Right cardiac atrium (tissue), 5 donors: ENCODE measurements around the gene FAM200A. TPM values are rescaled to one million over a fixed set of nuclear protein-coding genes. Genes with fewer than 3 reads are reported as not detected.
"Not testable (repeated sequence)": the region's sequence is repeated elsewhere in the genome, so short reads cannot be mapped to it uniquely, and the experiment has no call there.

ENCODE experiments used
- ATAC-seq, 2 donors: fragments of 200-7000 bp; cut with Tn5 transposase; one replicate each; pipeline versions ENCODE4 v1.8.0 to v1.9.1; 2020; ENCODE audit warnings: moderate library complexity in 2 of 2, mild to moderate bottlenecking in 1 of 2
- DNase-seq, 3 donors: peaks; one replicate each; pipeline ENCODE4 v3.0.0-alpha.2; 2020
- H3K27ac ChIP-seq: one replicate; pipeline ENCODE4 v1.5.1; 2013; ENCODE audit warnings: mild to moderate bottlenecking, low read length, control low read depth, moderate library complexity
- H3K27me3 ChIP-seq: one replicate; pipeline ENCODE4 v1.6.1; 2013; ENCODE audit not compliant: control insufficient read depth, insufficient read depth
- H3K4me1 ChIP-seq: one replicate; pipeline ENCODE4 v1.6.1; 2013; ENCODE audit warnings: low read length; ENCODE audit not compliant: control insufficient read depth, insufficient read depth
- H3K4me3 ChIP-seq: one replicate; pipeline ENCODE4 v1.5.1; 2013; ENCODE audit warnings: low read length, control low read depth
- H3K9me3 ChIP-seq: one replicate; pipeline ENCODE4 v1.6.1; 2013; ENCODE audit warnings: low read length; ENCODE audit not compliant: control insufficient read depth
- WGBS: extraction: QIAGEN DNeasy Blood & Tissue Kit; methylation state at CpG from one replicate; pipeline ENCODE4 v1.1.7; 2013; 5-methylcytosine and 5-hydroxymethylcytosine counted together
- intact Hi-C, 4 donors: fragments of 100-400 bp; cut with DNase I; formaldehyde crosslinking; loops; one replicate each; pipeline versions ENCODE4 v1.11.0 to v1.14.0; 2022 to 2023
- polyA plus RNA-seq: library from polyadenylated mRNA; stranded (reverse); fragments of 200-250 nt; gene quantifications from one replicate; pipeline ENCODE4 v1.2.3, GENCODE V29; 2013
- total RNA-seq, 4 donors: library from RNA; stranded (reverse); fragmentation: NEBNext Ultra II Directional; extraction: Animal tissue kit (Norgen Biotek cat#: 25700); gene quantifications; one replicate each; pipeline ENCODE4 v1.2.1, GENCODE V29; 2021
- donor health status: healthy with polysubstance abuse.
- donor health status: DM: no; HTN: yes; CAD: no.
- donor health status: DM: no; HTN: no; CAD: no.
- donor health status: DM: no; HTN: yes; CAD: no; lungs with severe emphysema.
- donor health status: DM: yes; HTN: yes; CAD: no.

FAM200A gene
- total and polyA plus RNA-seq, 5 donors, result 4.7 to 6.7 (median 5.8) TPM

GRCh38 chr7:99558306-99559174 is 6.6 kb upstream of the FAM200A start, which contains the start of gene ZNF655:
ZNF655 (plus strand) TSS chr7:99558642; CDS start chr7:99560560, 1,918 bp downstream.
- intact Hi-C loops, result loop anchor here in 1 of 4 donors (10.0 kb wide), 1 partner anchor 54 kb away; the partner anchor contains the start of genes ZKSCAN5 and ZNF394
- peak; percentile 92 to 96 (median 96) for DNase-seq
- ATAC-seq, result peak; percentile 95 to 98
- peak within 1 kb of the TSS; percentile 88 for H3K27ac ChIP-seq
- H3K4me1 ChIP-seq, result peaks cover 2% of the 10 kb centered on the region
- H3K27me3 ChIP-seq, result no peaks in the 10 kb centered on the region
- peak within 1 kb of the TSS; percentile 54 for H3K4me3 ChIP-seq
- H3K9me3 ChIP-seq, result no peaks in the 10 kb centered on the region
- WGBS, result under 1% methylated on average over 73 of the region's 73 CpGs

DNA sequence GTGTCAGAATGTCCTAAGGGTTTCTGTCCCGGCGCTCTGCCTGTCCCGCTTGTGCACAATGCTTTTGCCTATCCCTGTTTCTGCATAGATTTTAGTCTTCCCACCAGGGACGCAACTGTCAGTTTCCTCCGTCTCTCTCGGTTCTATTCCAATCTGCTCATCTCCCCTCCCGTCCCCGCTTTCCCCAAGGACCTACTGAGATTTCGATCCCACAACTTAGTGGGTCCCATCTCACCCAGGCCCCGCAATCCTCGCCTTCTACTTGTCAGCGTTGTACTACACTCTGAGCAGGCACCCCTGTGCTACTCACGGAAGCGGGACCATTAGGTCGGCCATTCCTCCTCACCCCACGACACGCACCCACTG is 6.0 kb upstream of the FAM200A start:
- no peaks in the 10 kb centered on the region for H3K27me3 ChIP-seq
- WGBS, result under 1% methylated on average over 17 of the region's 17 CpGs
- H3K4me3 ChIP-seq, result peak overlapping the region; percentile 54
- H3K9me3 ChIP-seq, result no peaks in the 10 kb centered on the region
- no peak for DNase-seq
- intact Hi-C loops, result loop anchor here in 1 of 4 donors (10.0 kb wide), 1 partner anchor 53 kb away; the partner anchor contains the start of genes ZKSCAN5 and ZNF394
- peak overlapping the region; percentile 88 for H3K27ac ChIP-seq
- ATAC-seq, result no peak
- peaks cover 2% of the 10 kb centered on the region for H3K4me1 ChIP-seq

- H3K27me3 ChIP-seq, result no peaks in the 10 kb centered on the region
- no peaks in the 10 kb centered on the region for H3K9me3 ChIP-seq
- 76% methylated on average over 4 of the region's 4 CpGs for WGBS
- H3K27ac ChIP-seq, result no peak overlapping the region
- intact Hi-C loops, result loop anchor here in 1 of 4 donors (10.0 kb wide), 1 partner anchor 52 kb away; the partner anchor contains the start of genes ZKSCAN5 and ZNF394
- DNase-seq (no peak), ATAC-seq (no peak)
- peak overlapping the region; percentile 54 for H3K4me3 ChIP-seq
- H3K4me1 ChIP-seq, result peaks cover 2% of the 10 kb centered on the region
These were observed 5.3 kb upstream of the FAM200A start for GRCh38 chr7:99557196-99557607.

- no peaks in the 10 kb centered on the region for H3K27me3 ChIP-seq
- ATAC-seq (no peak), DNase-seq (no peak)
- no peak overlapping the region for H3K27ac ChIP-seq
- intact Hi-C loops, result loop anchor here in 1 of 4 donors (10.0 kb wide), 1 partner anchor 50 kb away; the partner anchor contains the start of genes ZKSCAN5 and ZNF394
- no peak overlapping the region for H3K4me3 ChIP-seq
- WGBS, result 75% methylated on average over 2 of the region's 2 CpGs
- H3K9me3 ChIP-seq, result no peaks in the 10 kb centered on the region
- H3K4me1 ChIP-seq, result peaks cover 2% of the 10 kb centered on the region
These were observed 3.0 kb upstream of the FAM200A start for GRCh38 chr7:99554939-99555338.

- Histone ChIP-seq H3K9me3 (no peaks in the 10 kb centered on the region), H3K4me1 (no peaks in the 10 kb centered on the region), H3K27ac (no peak overlapping the region), H3K4me3 (no peak overlapping the region), H3K27me3 (no peaks in the 10 kb centered on the region)
- DNase-seq (no peak), ATAC-seq (no peak)
- intact Hi-C loops, result loop anchor here in 1 of 4 donors (10.0 kb wide), 1 partner anchor 48 kb away; the partner anchor contains the start of genes ZKSCAN5 and ZNF394
- WGBS, result 90% methylated on average over 4 of the region's 4 CpGs
These were observed 1.1 kb upstream of the FAM200A start for GRCh38 chr7:99553039-99553438.

GRCh38 chr7:99551334-99551733 is 580 bp downstream of the FAM200A start:
- ATAC-seq, result peak; percentile 5 to 6
- H3K9me3 ChIP-seq, result no peaks in the 10 kb centered on the region
- no peak for DNase-seq
- WGBS, result 10% methylated on average over 15 of the region's 15 CpGs
- peak overlapping the region; percentile 92 for H3K4me3 ChIP-seq
- H3K27me3 ChIP-seq, result no peaks in the 10 kb centered on the region
- peak overlapping the region; percentile 94 for H3K27ac ChIP-seq
- intact Hi-C loops, result loop anchor here in 1 of 4 donors (10.0 kb wide), 1 partner anchor 47 kb away; the partner anchor contains the start of genes ZKSCAN5 and ZNF394
- no peaks in the 10 kb centered on the region for H3K4me1 ChIP-seq

GRCh38 chr7:99549545-99549944 is 2.4 kb downstream of the FAM200A start:
- H3K4me1 ChIP-seq, H3K9me3 ChIP-seq, H3K27ac ChIP-seq, DNase-seq, ATAC-seq, H3K4me3 ChIP-seq, H3K27me3 ChIP-seq, intact Hi-C loops: not testable (repeated sequence)
- 94% methylated on average over 1 of the region's 2 CpGs for WGBS

- intact Hi-C loops, H3K9me3 ChIP-seq, H3K27me3 ChIP-seq, H3K4me3 ChIP-seq, H3K4me1 ChIP-seq, ATAC-seq, H3K27ac ChIP-seq, DNase-seq: not testable (repeated sequence)
- over 99% methylated on average over 5 of the region's 5 CpGs for WGBS
These were observed 6.6 kb downstream of the FAM200A start for GRCh38 chr7:99545308-99545707.

DNA sequence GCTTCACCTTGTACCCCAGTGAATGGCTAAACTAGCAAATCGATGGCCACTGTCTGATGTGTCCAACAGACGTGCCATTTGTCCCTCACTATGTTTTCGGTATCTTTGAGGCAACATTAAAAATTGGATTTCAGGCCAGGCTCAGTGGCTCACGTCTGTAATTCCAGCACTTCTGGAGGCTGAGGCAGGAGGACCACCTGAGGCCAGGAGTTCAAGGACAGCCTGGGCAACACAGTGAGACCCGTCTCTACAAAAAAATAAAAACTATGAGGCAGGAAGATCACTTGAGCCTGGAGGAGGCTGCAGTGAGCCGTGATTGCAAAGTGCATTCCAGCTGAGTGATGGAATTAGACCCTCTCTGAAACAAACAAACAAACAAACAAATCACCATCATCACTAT is 8.0 kb downstream of the FAM200A start:
- ATAC-seq, result no peak
- intact Hi-C loops, result loop anchor here in 1 of 4 donors (5.0 kb wide), 1 partner anchor 83 kb away; no protein-coding TSS in a partner anchor
- Histone ChIP-seq H3K27me3 (no peaks in the 10 kb centered on the region), H3K27ac (no peak overlapping the region), H3K4me1 (no peaks in the 10 kb centered on the region), H3K9me3 (peaks cover 3% of the 10 kb centered on the region), H3K4me3 (no peak overlapping the region)
- whole genome bisulfite sequencing, result 93% methylated on average over 6 of the region's 6 CpGs
- DNase-seq, result no peak

GRCh38 chr7:99543081-99543671 is 8.7 kb downstream of the FAM200A start:
- H3K27ac ChIP-seq, result no peak overlapping the region
- H3K27me3 ChIP-seq, result no peaks in the 10 kb centered on the region
- intact Hi-C loops, result loop anchor here in 1 of 4 donors (5.0 kb wide), 1 partner anchor 84 kb away; no protein-coding TSS in a partner anchor
- H3K4me1 ChIP-seq, result no peaks in the 10 kb centered on the region
- ATAC-seq, result peak; percentile 25 to 45
- peaks cover 3% of the 10 kb centered on the region for H3K9me3 ChIP-seq
- no peak overlapping the region for H3K4me3 ChIP-seq
- WGBS, result 94% methylated on average over 34 of the region's 34 CpGs
- DNase-seq, result peak in 1 of 3 donors; percentile 49
